GM12875 (cell line): ENCODE results near the gene CHD6.

ENCODE experiments used
- H3K4me3 ChIP-seq: one replicate; pipeline ENCODE4 v1.5.1; 2011; ENCODE audit warnings: low read depth, low read length, control low read depth
- CTCF ChIP-seq: IDR thresholded peaks from 2 replicates; pipeline ENCODE4 v1.5.1; 2011; ENCODE audit warnings: low read depth, mild to moderate bottlenecking, control low read depth, inconsistent platforms, low read length, moderate library complexity, borderline replicate concordance; ENCODE audit not compliant: insufficient read depth

CHD6 gene

GRCh38 chr20:41425180-41425884 is 192.8 kb downstream of the CHD6 start:
- no peak for TF ChIP-seq CTCF
- H3K4me3 ChIP-seq, result no peak overlapping the region

- TF ChIP-seq CTCF, result no peak
- H3K4me3 ChIP-seq, result no peak overlapping the region
Observed at GRCh38 chr20:41424546-41424945, 193.6 kb downstream of the CHD6 start.

- no peak for TF ChIP-seq CTCF
Observed at GRCh38 chr20:41424011-41424410, 194.2 kb downstream of the CHD6 start.

GRCh38 chr20:41422953-41423352 is 195.2 kb downstream of the CHD6 start:
- H3K4me3 ChIP-seq, result no peak overlapping the region
- TF ChIP-seq CTCF, result no peak

More at GRCh38 chr20:41424011-41424410, 194.2 kb downstream of the CHD6 start:
- no peak overlapping the region for H3K4me3 ChIP-seq

- no peak for TF ChIP-seq CTCF
- no peak overlapping the region for H3K4me3 ChIP-seq
Observed at GRCh38 chr20:41418739-41419293, 199.4 kb downstream of the CHD6 start.

- H3K4me3 ChIP-seq, result no peak overlapping the region
- TF ChIP-seq CTCF, result no peak
Observed at GRCh38 chr20:41418031-41418430, 200.1 kb downstream of the CHD6 start.

GRCh38 chr20:41415191-41415590 is 203.0 kb downstream of the CHD6 start:
- TF ChIP-seq CTCF, result no peak

More at GRCh38 chr20:41415191-41415590, 203.0 kb downstream of the CHD6 start:
- H3K4me3 ChIP-seq, result no peak overlapping the region
